AG04450 (cell line): ENCODE measurements around the gene AMOTL2. TPM values are rescaled to one million over a fixed set of nuclear protein-coding genes. Genes with fewer than 3 reads are reported as not detected.

Source experiments
- CTCF ChIA-PET: fragments of 300-600, 350-600 bp; formaldehyde crosslinking; extraction: SDS; loops from one replicate; lab custom pipeline; 2022; ENCODE audit warnings: antibody characterized with exemption, inconsistent platforms; lab: Charles Lee
- POLR2A ChIA-PET: fragments of 350-600 bp; formaldehyde crosslinking; extraction: SDS; loops from one replicate; lab custom pipeline; 2021; ENCODE audit warnings: antibody characterized with exemption, inconsistent platforms; lab: Yijun Ruan, JAX
- DNase-seq: peaks from one replicate; pipeline ENCODE4 v3.0.0-alpha.2; 2011; ENCODE audit warnings: low read depth, low spot score
- H3K27ac ChIP-seq: one replicate; pipeline ENCODE4 v1.5.1; 2012; ENCODE audit warnings: low read depth, low read length, control low read depth
- H3K27me3 ChIP-seq: one replicate; pipeline ENCODE4 v1.6.0; 2012; ENCODE audit warnings: low read length; ENCODE audit not compliant: control insufficient read depth, insufficient read depth
- H3K4me3 ChIP-seq: 2 replicates; pipeline ENCODE4 v1.5.1; 2011; ENCODE audit warnings: mild to moderate bottlenecking, low read depth, low read length, control low read depth
- H3K9me3 ChIP-seq: 2 replicates; pipeline ENCODE4 v1.5.1; 2012; ENCODE audit warnings: low read length; ENCODE audit not compliant: control insufficient read depth, insufficient read depth
- CTCF ChIP-seq: IDR thresholded peaks from 2 replicates; pipeline ENCODE4 v1.5.1; 2011; ENCODE audit warnings: low read depth, low read length, control low read depth, inconsistent platforms
- polyA plus RNA-seq: library from polyadenylated mRNA; depleted of rRNA; stranded (reverse); fragments of >200 nt; gene quantifications from 2 replicates; pipeline ENCODE4 v1.2.3, GENCODE V29; 2011

Gene AMOTL2
- polyA plus RNA-seq, 1 experiment: 74.5 TPM

- H3K4me3 ChIP-seq: no peak overlapping the region
- H3K9me3 ChIP-seq: no peaks in the 10 kb centered on the region
- H3K27ac ChIP-seq: no peak overlapping the region
- no peak for DNase-seq
- POLR2A ChIA-PET: no interaction called here
- H3K27me3 ChIP-seq: no peaks in the 10 kb centered on the region
- TF ChIP-seq CTCF: no peak
- CTCF ChIA-PET: interaction anchor here (0.9 kb wide), 1 partner anchor 92 kb away, joined by 3 read pairs; no protein-coding TSS in a partner anchor
These were observed 6.8 kb upstream of the AMOTL2 start for GRCh38 chr3:134381076-134381475.

GRCh38 chr3:134380249-134380648, 6.0 kb upstream of the AMOTL2 start:
- ChIA-PET POLR2A (no interaction called here), CTCF (interaction anchor here (0.9 kb wide), 1 partner anchor 93 kb away, joined by 3 read pairs; no protein-coding TSS in a partner anchor)
- Histone ChIP-seq H3K27ac (no peak overlapping the region), H3K4me3 (no peak overlapping the region), H3K27me3 (no peaks in the 10 kb centered on the region), H3K9me3 (no peaks in the 10 kb centered on the region)
- TF ChIP-seq CTCF: no peak
- DNase-seq: no peak

- no peak overlapping the region for H3K4me3 ChIP-seq
- TF ChIP-seq CTCF: no peak
- H3K27ac ChIP-seq: no peak overlapping the region
- DNase-seq: no peak
- no peaks in the 10 kb centered on the region for H3K27me3 ChIP-seq
- CTCF ChIA-PET: no interaction called here
- POLR2A ChIA-PET: no interaction called here
- peaks cover 3% of the 10 kb centered on the region; the same call in 1 of the 2 replicates for H3K9me3 ChIP-seq
These were observed 4.6 kb upstream of the AMOTL2 start for GRCh38 chr3:134378818-134379217.

GRCh38 chr3:134378384-134378783, 4.1 kb upstream of the AMOTL2 start:
- no peak for DNase-seq
- ChIA-PET POLR2A (no interaction called here), CTCF (no interaction called here)
- Histone ChIP-seq H3K4me3 (no peak overlapping the region), H3K27me3 (no peaks in the 10 kb centered on the region), H3K9me3 (peaks cover 5% of the 10 kb centered on the region; the same call in 1 of the 2 replicates), H3K27ac (no peak overlapping the region)
- no peak for TF ChIP-seq CTCF

GRCh38 chr3:134377896-134378295, 3.6 kb upstream of the AMOTL2 start:
- H3K27me3 ChIP-seq: no peaks in the 10 kb centered on the region
- no peak for DNase-seq
- peaks cover 8% of the 10 kb centered on the region; the same call in 1 of the 2 replicates for H3K9me3 ChIP-seq
- no peak overlapping the region for H3K27ac ChIP-seq
- ChIA-PET POLR2A (no interaction called here), CTCF (interaction anchor here (1.0 kb wide), 1 partner anchor 69 kb away, joined by 3 read pairs; no protein-coding TSS in a partner anchor)
- H3K4me3 ChIP-seq: no peak overlapping the region
- no peak for TF ChIP-seq CTCF
